SJCRH30 (cell line): ENCODE measurements around the gene RAD51D. TPM values are rescaled to one million over a fixed set of nuclear protein-coding genes. Genes with fewer than 3 reads are reported as not detected.

Experiments used
- DNase-seq, 2 experiments: peaks; one replicate each; pipeline ENCODE4 v3.0.0-alpha.2; 2015 to 2020
- H3K27ac ChIP-seq: fragments of 250-450 bp; sonication (Bioruptor Pico); 2 replicates; pipeline ENCODE4 v1.5.1; 2020; ENCODE audit warnings: mild to moderate bottlenecking, moderate library complexity
- H3K27me3 ChIP-seq: fragments of 250-450 bp; sonication (Bioruptor Pico); 2 replicates; pipeline ENCODE4 v1.5.1; 2020; ENCODE audit warnings: mild to moderate bottlenecking, moderate library complexity
- H3K36me3 ChIP-seq: fragments of 250-450 bp; sonication (Bioruptor Pico); 2 replicates; pipeline ENCODE4 v1.5.1; 2020; ENCODE audit warnings: mild to moderate bottlenecking, moderate library complexity
- H3K4me1 ChIP-seq: fragments of 250-450 bp; sonication (Bioruptor Pico); 2 replicates; pipeline ENCODE4 v1.5.1; 2020; ENCODE audit warnings: mild to moderate bottlenecking, moderate library complexity
- H3K4me3 ChIP-seq: fragments of 250-450 bp; sonication (Bioruptor Pico); 2 replicates; pipeline ENCODE4 v1.5.1; 2020; ENCODE audit warnings: mild to moderate bottlenecking, moderate library complexity
- H3K9me3 ChIP-seq: fragments of 250-450 bp; sonication (Bioruptor Pico); replicated peaks from 2 replicates; pipeline ENCODE4 v1.5.1; 2020; ENCODE audit warnings: mild to moderate bottlenecking, moderate library complexity
- total RNA-seq: library from RNA; depleted of rRNA; stranded (reverse); fragments of >200 nt; shearing (Covaris generic); gene quantifications from 2 replicates; pipeline ENCODE4 v1.2.3, GENCODE V29; 2014; rRNA removed

Gene RAD51D
- total RNA-seq, result 8.2 and 9.7 TPM in 2 replicates

DNA sequence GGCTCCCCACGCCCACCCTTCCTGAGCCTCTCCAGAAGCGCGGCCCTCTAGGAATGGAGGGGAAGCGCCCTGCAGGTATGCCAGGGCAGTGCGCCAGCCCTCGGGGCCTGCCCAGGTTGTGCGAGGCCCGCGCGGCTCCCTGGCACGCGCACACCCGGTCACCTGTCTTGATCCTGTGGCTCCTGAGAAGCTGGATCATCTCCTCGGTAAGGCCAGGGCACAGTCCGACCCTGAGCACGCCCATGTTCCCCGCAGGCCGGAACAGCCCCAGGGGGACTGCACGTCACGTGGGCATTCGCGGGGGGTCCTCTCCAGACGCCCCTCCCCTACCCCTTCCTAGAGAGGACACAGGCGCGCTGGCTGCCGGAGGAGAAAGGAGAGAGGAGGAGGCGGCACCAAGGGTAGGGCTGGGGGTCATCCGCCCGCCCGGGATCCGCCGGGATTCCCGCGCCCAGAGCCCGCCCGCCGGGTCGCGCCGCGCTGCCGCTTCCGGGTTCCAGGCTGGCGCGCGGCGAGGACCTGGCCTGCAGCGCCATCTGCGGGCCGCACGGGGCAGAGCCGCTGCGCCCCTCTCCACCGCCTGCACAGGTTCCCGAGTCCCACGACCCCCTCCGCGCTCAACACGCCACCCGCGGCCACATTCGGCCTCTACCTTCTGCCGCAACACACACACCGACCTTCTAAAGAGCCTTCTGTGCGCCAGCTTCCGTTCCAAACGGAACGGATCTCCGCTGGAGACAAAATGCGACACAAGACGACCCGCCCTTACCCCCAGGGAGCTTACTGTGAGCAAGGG is at the start of gene RAD51D:
Gene RAD51D (minus strand): TSS at position 491 of the 796 bp plus-strand sequence. CDS start 247 bp downstream, at position 244.
- Histone ChIP-seq H3K27ac (peak within 1 kb of the TSS; percentile 46), H3K36me3 (no peaks in the 10 kb centered on the region), H3K27me3 (no peaks in the 10 kb centered on the region), H3K9me3 (no peaks in the 10 kb centered on the region), H3K4me1 (peaks cover 2% of the 10 kb centered on the region; the same call in 1 of the 2 replicates), H3K4me3 (peak within 1 kb of the TSS; percentile 73)
- peak; percentile 84 to 86 for DNase-seq

GRCh38 chr17:35167666-35168065 is 48.0 kb upstream of the RAD51D start:
- DNase-seq, result peak in 1 of 2 experiments; percentile 30
- no peaks in the 10 kb centered on the region for H3K36me3 ChIP-seq
- no peaks in the 10 kb centered on the region for H3K9me3 ChIP-seq
- H3K4me3 ChIP-seq, result no peak overlapping the region
- H3K27me3 ChIP-seq, result peaks cover 7% of the 10 kb centered on the region; the same call in 1 of the 2 replicates
- H3K4me1 ChIP-seq, result no peaks in the 10 kb centered on the region; the same call in 1 of the 2 replicates
- no peak overlapping the region for H3K27ac ChIP-seq

GRCh38 chr17:35167046-35167445 is 47.4 kb upstream of the RAD51D start:
- Histone ChIP-seq H3K9me3 (no peaks in the 10 kb centered on the region), H3K27ac (no peak overlapping the region), H3K27me3 (peaks cover 9% of the 10 kb centered on the region; the same call in 1 of the 2 replicates), H3K36me3 (no peaks in the 10 kb centered on the region), H3K4me1 (no peaks in the 10 kb centered on the region; the same call in 1 of the 2 replicates), H3K4me3 (no peak overlapping the region)
- DNase-seq, result peak in 1 of 2 experiments; percentile 18

DNA sequence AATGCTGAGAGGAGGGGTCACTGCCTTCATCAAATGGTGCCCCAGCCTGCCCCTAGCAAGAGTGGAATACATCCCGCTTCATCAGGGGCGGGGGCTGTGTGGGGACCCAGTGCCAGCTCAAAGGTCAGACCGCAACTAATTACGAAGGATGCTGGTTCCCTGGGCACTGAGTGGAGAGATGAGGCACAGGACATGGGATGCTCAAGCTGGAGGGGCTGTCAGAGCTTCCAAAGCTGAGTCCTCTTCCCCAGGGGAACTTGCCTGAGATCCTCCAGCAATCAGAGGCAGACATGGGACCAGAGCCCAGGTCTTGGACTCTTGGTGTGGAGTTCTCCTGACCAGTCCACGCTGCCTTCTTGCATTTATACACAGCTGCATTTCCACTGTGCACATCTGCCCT is 46.9 kb upstream of the RAD51D start:
- no peaks in the 10 kb centered on the region for H3K9me3 ChIP-seq
- DNase-seq, result no peak
- H3K27ac ChIP-seq, result no peak overlapping the region
- H3K4me1 ChIP-seq, result no peaks in the 10 kb centered on the region; the same call in 1 of the 2 replicates
- H3K4me3 ChIP-seq, result no peak overlapping the region
- H3K36me3 ChIP-seq, result no peaks in the 10 kb centered on the region
- peaks cover 9% of the 10 kb centered on the region; the same call in 1 of the 2 replicates for H3K27me3 ChIP-seq

DNA sequence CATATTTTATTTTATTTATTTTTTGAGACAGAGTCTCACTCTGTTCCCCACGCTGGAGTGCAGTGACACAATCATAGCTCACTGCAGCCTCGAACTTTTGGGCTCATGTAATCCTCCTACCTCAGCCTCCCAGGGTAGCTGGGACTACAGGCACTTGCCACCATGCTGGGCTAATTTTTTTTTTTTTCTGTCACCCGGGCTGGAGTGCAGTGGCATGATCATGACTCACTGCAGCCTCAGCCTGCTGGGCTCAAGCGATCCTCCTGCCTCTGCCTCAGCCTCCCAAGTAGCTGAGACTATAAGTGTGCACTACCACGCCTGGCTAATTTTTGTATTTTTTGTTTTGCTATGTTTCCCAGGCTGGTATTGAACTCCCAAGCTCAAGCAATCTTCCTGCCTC is 45.1 kb upstream of the RAD51D start:
- H3K27me3 ChIP-seq, result peaks cover 6% of the 10 kb centered on the region; the same call in 1 of the 2 replicates
- no peak overlapping the region for H3K27ac ChIP-seq
- no peaks in the 10 kb centered on the region for H3K9me3 ChIP-seq
- no peaks in the 10 kb centered on the region for H3K36me3 ChIP-seq
- no peak for DNase-seq
- H3K4me3 ChIP-seq, result no peak overlapping the region
- no peaks in the 10 kb centered on the region; the same call in 1 of the 2 replicates for H3K4me1 ChIP-seq

DNA sequence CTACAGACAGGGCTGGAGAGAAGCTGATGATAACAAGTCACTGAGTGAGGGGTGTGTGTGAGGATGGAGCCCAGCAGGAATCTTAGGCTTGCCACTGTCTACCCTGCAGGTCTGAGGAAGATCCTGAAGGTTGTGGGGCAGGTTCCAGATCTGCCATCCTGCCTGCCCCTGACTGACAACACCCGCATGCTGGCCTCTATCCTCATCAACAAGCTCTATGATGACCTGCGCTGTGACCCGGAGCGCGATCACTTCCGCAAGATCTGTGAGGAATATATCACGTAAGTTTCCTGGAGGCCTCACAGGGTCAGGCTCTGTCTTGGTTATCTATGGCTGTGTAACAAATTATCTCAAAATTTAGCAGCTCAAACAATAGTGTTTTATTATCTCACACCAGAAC is 44.2 kb upstream of the RAD51D start:
- Histone ChIP-seq H3K4me3 (no peak overlapping the region), H3K27me3 (peaks cover 4% of the 10 kb centered on the region; the same call in 1 of the 2 replicates), H3K4me1 (no peaks in the 10 kb centered on the region; the same call in 1 of the 2 replicates), H3K36me3 (no peaks in the 10 kb centered on the region), H3K27ac (no peak overlapping the region), H3K9me3 (no peaks in the 10 kb centered on the region)
- no peak for DNase-seq

DNA sequence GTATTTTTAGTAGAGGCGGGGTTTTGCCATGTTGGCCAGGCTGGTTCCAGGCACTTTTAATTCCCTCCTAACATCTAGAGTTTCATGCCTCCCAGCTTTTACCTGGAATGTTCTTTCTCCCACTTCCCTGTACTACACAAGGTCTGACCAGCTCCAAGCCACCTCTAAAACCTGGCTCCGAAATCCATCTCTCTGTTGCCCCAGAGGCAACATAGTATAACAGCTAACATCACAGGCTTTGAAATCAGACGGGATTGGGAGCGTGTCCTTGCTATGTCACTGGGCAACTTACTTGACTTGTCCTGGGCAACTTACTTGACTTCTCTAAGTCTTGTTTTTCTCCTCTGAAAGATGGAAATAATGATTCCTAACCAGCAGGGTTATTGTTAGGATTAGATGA is 43.1 kb upstream of the RAD51D start:
- no peaks in the 10 kb centered on the region for H3K9me3 ChIP-seq
- DNase-seq, result no peak
- H3K4me3 ChIP-seq, result no peak overlapping the region
- H3K27me3 ChIP-seq, result peaks cover 4% of the 10 kb centered on the region; the same call in 1 of the 2 replicates
- no peak overlapping the region for H3K27ac ChIP-seq
- no peaks in the 10 kb centered on the region; the same call in 1 of the 2 replicates for H3K4me1 ChIP-seq
- no peaks in the 10 kb centered on the region for H3K36me3 ChIP-seq

- Histone ChIP-seq H3K4me1 (no peaks in the 10 kb centered on the region), H3K9me3 (no peaks in the 10 kb centered on the region), H3K27ac (no peak overlapping the region), H3K4me3 (no peak overlapping the region), H3K27me3 (peaks cover 4% of the 10 kb centered on the region; the same call in 1 of the 2 replicates), H3K36me3 (no peaks in the 10 kb centered on the region)
- DNase-seq, result no peak
Measured at GRCh38 chr17:35161281-35161761, 41.7 kb upstream of the RAD51D start.

DNA sequence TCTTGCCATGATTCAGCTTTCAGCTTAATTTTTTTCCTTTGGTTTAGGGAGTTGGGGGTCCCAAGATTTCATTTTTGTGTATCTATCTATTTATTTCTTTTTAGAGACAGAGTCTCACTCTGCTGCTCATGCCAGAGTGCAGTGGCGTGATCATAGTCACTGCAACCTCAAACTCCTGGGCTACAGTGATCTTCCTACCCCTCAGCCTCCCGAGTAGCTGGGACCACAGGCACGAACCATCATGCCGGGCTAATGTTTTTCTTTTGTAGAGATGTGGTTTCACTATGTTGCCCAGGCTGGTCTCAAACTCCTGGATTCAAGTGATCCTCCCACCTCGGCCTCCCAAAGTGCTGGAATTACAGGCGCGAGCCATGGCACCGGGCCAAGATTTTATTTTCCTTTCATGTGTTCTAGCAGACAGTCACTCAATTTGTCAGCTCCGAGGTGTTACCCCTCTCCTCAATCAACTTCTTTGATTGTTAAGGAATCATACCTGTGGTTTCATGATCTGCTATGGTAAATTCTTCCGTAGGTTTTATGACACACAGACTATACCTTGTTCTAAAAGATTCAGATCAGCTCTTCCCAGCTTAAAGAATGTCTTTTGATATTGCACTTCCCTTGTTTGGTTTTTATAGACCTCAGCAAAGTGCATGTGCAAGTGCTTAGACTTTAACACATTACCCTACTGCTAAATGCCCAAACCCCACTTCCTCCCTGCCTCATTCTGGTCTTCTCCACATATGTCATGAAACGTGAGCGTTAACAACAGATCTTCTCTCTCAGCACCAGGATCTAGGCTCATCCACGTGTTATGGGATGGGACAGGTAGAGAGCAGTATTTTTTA is 40.9 kb upstream of the RAD51D start:
- no peak for DNase-seq

DNA sequence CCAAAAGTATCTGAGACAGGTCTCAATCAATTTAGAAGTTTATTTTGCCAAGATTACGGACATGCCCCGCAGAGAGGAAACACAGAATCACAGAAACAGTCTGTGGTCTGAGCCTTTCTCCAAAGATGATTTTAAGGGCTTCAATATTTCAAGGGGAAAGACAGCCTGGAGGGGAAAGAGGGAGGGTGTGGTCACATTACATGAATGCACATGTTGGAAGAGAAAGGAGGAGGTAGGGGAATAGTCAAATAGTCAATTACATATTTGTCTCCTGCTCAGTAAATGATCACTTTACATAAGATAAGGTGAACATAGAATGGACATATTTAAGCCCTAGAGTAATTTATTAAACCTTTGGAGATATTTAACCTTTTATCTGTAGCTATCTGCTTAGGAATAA is 40.3 kb upstream of the RAD51D start:
- H3K4me3 ChIP-seq, result no peak overlapping the region
- no peak overlapping the region for H3K27ac ChIP-seq
- H3K4me1 ChIP-seq, result no peaks in the 10 kb centered on the region
- H3K9me3 ChIP-seq, result no peaks in the 10 kb centered on the region
- DNase-seq, result no peak
- no peaks in the 10 kb centered on the region for H3K36me3 ChIP-seq
- H3K27me3 ChIP-seq, result peaks cover 4% of the 10 kb centered on the region; the same call in 1 of the 2 replicates

More for the DNA sequence above, 40.9 kb upstream of the RAD51D start:
- no peaks in the 10 kb centered on the region for H3K9me3 ChIP-seq
- peaks cover 4% of the 10 kb centered on the region; the same call in 1 of the 2 replicates for H3K27me3 ChIP-seq
- no peak overlapping the region for H3K4me3 ChIP-seq
- no peak overlapping the region for H3K27ac ChIP-seq
- no peaks in the 10 kb centered on the region for H3K4me1 ChIP-seq
- no peaks in the 10 kb centered on the region for H3K36me3 ChIP-seq

DNA sequence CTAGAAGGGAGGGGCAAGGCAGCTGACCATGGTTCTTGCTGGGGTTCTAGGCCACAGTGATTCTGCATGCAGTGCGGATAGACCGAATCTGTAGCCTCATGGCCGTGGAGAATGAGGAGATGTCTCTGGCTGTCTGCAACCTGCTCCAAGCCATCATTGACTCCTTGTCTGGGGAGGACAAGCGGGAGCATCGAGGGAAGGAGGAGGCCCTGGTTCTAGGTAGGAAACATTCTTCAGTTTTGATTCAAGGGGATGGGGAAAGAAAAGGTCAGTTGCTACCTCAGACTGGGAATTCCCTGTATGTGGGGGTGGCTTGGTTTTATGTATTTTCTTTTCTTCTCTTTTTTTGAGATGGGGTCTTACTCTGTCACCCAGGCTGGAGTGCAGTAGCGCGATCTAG is 35.6 kb upstream of the RAD51D start:
- no peaks in the 10 kb centered on the region for H3K9me3 ChIP-seq
- no peak for DNase-seq
- H3K4me3 ChIP-seq, result no peak overlapping the region
- H3K4me1 ChIP-seq, result no peaks in the 10 kb centered on the region
- H3K27ac ChIP-seq, result no peak overlapping the region
- no peaks in the 10 kb centered on the region for H3K36me3 ChIP-seq
- H3K27me3 ChIP-seq, result peaks cover 8% of the 10 kb centered on the region; the same call in 1 of the 2 replicates

GRCh38 chr17:35154196-35155165 is 34.8 kb upstream of the RAD51D start:
- no peak for DNase-seq
- Histone ChIP-seq H3K4me1 (no peaks in the 10 kb centered on the region), H3K36me3 (no peaks in the 10 kb centered on the region), H3K4me3 (no peak overlapping the region), H3K27ac (no peak overlapping the region), H3K9me3 (no peaks in the 10 kb centered on the region), H3K27me3 (peaks cover 8% of the 10 kb centered on the region; the same call in 1 of the 2 replicates)

DNA sequence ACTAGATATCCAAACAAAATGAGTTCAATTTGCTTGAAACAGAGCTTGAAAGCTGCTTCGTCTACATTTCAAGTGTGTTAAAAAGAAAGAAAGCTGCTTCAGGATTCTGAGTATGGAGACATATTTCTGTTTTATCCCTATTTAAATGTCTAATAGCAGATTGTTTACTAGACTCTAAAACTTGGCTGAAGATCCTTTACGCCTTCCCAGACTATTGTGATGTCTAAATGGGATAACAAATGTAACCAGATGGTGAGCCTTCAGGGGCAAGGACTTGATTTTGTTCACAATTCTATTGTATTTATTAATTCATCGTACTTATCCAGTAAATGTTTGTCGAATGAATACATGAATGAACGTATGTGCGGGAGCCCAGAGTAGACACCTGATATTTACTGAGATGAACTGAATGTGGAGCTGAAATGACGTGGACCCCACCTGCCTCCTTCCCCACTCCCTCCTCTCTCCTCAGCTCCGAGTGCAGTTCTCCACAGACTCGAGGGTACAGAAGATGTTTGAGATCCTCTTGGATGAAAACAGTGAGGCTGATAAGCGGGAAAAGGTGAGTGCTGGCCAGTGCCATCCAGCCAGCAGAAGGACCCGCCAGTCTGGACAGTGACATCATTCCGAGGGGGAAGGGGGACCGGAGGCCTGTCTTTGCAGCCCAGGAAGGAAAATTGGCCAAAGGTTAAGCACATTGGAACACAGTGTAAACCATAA is 32.9 kb upstream of the RAD51D start:
- no peak for DNase-seq
- Histone ChIP-seq H3K4me3 (no peak overlapping the region), H3K36me3 (no peaks in the 10 kb centered on the region), H3K4me1 (peaks cover 3% of the 10 kb centered on the region; the same call in 1 of the 2 replicates), H3K9me3 (no peaks in the 10 kb centered on the region), H3K27ac (no peak overlapping the region), H3K27me3 (peaks cover 10% of the 10 kb centered on the region; the same call in 1 of the 2 replicates)
